Myocyte (in vitro differentiated cells): Measurements from ENCODE around the gene FRAS1. TPM values are rescaled to one million over a fixed set of nuclear protein-coding genes. Genes with fewer than 3 reads are reported as not detected.
"Not testable (repeated sequence)": the region's sequence is repeated elsewhere in the genome, so short reads cannot be mapped to it uniquely, and the experiment has no call there.

Experiments used
- DNase-seq: peaks from one replicate; pipeline ENCODE4 v3.0.0-alpha.2; 2012; ENCODE audit warnings: low read depth
- total RNA-seq: library from RNA; depleted of rRNA; stranded (reverse); fragments of >200 nt; gene quantifications from 2 replicates; pipeline ENCODE4 v1.2.3, GENCODE V29; 2014

FRAS1 gene
- total RNA-seq, 1 donor from 2014 or later = 21.0 TPM

DNA sequence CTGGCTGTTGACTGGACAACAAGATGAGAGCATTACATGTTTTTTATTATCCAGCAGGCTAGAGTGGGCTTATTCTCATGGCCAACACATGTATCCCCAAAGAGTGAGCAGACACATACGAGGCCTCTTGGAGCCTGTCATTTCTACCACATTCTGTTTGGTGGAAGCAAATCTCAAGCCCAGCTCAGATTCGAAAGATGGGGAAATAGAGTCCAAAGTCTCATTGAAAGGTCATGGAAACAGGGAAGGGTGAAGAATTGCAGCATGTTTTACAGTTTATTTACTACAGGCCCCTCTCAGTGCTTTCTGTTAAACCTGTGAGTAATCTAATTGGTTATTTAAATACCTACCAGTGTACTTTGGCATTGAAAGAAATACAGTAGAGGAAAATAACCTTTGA is 108.6 kb downstream of the FRAS1 start:
- no peak for DNase-seq

- DNase-seq = peak; percentile 31
Observed at GRCh38 chr4:78166622-78167021, 109.5 kb downstream of the FRAS1 start.

GRCh38 chr4:78167510-78167909 is 110.4 kb downstream of the FRAS1 start:
- DNase-seq = no peak

DNA sequence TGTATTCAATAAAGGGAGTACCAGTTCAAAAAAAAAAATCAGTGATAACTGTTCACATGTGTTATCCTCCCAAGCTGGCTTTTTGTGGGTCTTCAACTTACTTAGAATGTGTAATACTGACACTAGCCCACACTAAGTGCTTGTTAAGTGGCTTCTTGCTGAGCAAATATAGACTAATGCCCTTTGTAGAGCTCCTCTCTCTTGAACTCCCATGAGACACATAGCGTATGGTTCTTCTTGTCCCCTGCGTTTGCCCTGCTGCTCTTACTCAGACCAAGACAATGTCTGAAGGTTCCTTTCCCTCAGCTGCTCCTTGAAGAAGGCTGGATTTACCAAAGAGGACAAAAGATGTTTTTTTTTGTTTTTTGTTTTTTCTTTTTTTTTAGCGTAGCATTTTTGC is 110.9 kb downstream of the FRAS1 start:
- DNase-seq = no peak

- no peak for DNase-seq
Observed at GRCh38 chr4:78169728-78170127, 112.6 kb downstream of the FRAS1 start.

DNA sequence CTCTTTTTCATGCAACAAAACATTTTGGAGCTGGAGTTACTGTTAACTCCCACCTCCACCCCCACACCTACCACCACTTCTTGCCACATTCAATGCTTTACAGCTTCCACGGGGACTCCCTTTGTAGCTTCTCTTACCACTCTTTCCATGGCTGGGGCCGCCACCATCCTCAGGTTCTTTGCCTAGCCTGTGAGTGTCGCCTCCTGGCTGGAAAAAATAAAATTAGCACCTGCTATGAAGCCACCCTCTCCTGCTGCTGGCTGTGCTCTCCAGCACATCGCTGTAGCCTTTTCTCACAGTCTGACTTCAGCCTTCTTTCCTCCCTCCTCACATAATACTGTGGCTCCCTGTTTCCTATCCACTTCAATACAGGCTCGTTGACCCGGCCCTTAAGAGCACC is 114.4 kb downstream of the FRAS1 start:
- no peak for DNase-seq

DNA sequence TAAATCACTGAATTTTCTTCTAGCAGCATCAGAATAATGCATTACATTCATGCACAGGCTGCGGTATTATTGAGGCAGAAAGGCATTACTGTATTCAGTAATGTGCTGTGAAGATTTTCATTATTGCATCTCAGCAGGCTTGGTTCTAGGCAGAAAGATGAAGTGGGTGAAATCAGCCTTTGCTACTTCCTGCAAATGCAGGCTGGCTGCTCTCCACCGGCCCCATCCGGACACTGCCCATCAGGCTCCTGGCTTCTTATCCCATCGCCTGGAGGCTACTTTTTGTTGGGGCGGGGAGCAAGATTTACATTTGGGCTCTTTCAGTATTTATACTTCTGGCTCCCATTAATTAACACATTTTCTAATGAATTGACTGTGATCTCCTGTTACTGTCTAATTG is 117.8 kb downstream of the FRAS1 start:
- no peak for DNase-seq

DNA sequence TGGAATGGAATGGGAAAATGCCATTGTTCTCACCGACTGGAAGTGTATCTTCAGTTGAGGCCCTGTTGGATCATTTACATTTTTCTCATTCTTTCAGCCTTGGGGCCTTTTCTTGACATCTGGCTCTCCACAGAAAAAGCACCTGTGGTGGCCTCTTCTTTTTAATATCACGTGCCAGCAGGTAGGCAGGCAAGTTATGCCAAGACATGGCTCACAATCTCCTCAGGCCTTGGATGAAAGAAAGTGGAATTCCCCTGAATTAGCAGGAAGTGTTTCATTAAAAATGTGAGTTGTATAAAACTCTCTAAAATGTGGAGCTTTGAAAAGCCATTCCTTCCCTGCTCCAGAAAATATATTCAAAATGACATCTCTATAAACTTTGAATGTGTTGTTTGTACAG is 122.1 kb downstream of the FRAS1 start:
- DNase-seq = no peak

GRCh38 chr4:78181681-78182234 is 124.6 kb downstream of the FRAS1 start:
- DNase-seq = not testable (repeated sequence)

GRCh38 chr4:78184584-78184983 is 127.5 kb downstream of the FRAS1 start:
- DNase-seq = no peak

DNA sequence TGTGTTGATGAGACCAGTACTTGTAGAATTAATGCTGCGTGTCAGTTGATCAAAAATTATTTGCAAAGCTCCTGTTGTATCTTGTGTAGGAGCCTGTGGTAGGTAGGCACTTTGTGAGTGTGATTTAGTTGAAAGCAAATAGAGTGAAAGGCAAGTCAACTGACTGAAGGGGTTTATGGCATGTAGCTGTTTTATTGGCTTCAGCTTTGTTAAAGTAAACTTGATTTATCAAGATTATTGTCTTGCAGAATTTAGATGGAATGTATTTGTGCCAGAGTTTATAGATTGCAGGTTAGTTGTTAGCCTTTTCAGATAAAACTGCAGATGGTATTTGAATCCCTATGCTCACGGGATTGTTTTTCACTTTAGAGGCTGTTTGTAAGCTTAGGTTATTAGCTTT is 128.0 kb downstream of the FRAS1 start:
- DNase-seq = no peak

GRCh38 chr4:78186597-78187543 is 129.7 kb downstream of the FRAS1 start:
- no peak for DNase-seq

DNA sequence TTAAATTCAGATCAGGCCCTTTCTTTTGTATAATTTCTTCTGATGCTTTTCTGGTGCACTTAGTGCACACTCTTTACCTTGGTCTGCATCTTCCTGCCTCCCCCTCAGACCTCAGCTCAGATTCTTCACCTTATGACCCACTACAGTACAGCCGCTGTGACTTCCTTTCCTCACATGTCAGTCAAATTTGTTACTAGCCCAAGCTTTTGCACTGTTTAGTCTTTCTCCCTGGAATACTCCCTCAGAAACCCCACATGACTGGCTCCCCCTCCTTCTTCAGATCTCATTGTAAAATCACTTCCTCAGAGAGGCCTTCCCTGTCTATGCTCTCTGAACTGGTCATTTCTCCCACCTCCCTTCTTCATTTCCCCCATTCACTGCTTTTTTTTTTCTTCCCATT is 132.9 kb downstream of the FRAS1 start:
- DNase-seq = no peak

- DNase-seq = no peak
Observed at GRCh38 chr4:78190595-78190994, 133.5 kb downstream of the FRAS1 start.

DNA sequence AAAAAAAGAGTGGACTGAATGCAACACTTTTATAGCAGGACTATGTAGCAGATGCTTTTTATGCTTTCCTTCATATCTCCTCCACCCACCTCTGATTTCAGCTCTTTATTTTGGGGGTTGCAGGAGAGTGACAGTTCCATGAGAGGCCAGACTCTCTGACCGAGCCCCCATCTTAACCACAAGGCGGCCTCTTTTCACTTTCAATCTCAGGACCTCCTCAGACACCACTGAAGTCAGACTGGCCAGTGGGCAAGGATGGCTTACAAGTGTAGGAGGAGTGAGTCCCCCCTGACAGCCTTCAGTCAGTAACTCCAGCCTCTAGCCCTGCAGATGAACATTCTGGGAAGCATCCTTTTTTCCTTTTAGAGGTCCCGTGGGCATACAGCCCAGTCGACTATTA is 140.8 kb downstream of the FRAS1 start:
- DNase-seq = no peak

DNA sequence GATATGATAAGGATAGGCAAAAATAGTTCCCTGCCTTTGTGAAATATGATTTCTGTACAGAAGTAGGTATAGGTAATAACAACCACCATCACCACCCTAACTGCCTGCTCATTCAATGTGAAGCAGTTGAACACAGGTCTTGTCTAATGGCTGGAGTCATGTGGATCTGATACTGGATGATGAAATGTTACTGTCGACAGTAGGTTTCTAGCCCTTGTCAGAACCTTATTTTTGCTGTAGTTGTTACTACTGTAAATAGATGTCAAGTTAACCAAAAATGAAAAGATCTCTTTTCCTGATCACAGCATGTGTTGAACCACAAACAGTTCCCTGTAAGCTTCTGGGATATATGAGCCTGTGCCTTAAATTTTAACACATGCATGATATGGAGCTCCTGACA is 142.9 kb downstream of the FRAS1 start:
- DNase-seq = no peak

- no peak for DNase-seq
Observed at GRCh38 chr4:78200949-78201348, 143.8 kb downstream of the FRAS1 start.

- DNase-seq = no peak
Observed at GRCh38 chr4:78204176-78204575, 147.1 kb downstream of the FRAS1 start.

DNA sequence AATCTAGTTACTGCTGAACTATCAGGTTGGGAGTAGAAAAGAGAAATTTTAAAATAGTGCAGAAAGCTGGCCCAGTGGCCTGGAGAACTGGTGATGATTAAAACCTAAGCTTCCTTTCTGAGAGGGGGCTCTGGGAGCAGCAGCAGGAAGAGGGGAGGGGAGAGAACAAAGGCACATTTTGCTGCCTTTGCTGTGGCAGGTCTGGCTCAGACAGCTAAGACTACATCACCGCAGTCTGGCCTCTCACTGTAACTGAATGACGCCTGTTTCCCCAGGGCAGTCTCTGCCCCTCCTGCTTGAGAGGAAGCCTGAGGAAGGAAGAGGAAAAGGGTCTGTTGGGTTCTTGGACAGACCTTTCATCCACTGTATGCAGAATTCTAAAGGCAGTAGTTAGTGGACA is 148.5 kb downstream of the FRAS1 start:
- DNase-seq = no peak

- DNase-seq = no peak
Observed at GRCh38 chr4:78207541-78207940, 150.4 kb downstream of the FRAS1 start.

DNA sequence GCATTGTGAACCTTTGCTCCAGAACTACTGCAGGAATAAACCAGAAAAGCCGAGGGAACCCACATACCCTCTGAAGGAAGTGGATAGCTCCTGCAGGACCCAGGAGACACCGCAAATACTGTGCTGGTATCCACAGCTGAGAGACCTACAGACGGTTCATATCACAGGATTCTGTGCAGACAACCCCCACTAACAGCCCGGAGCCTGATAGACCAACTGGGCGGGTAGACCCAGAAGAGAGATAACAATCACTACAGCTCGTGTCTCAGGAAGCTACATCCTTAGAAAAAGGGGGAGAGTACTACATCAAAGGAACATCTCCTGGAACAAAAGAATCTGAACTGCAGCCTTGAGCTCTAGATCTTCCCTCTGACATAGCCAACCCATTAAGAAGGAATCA is 150.8 kb downstream of the FRAS1 start:
- DNase-seq = no peak

DNA sequence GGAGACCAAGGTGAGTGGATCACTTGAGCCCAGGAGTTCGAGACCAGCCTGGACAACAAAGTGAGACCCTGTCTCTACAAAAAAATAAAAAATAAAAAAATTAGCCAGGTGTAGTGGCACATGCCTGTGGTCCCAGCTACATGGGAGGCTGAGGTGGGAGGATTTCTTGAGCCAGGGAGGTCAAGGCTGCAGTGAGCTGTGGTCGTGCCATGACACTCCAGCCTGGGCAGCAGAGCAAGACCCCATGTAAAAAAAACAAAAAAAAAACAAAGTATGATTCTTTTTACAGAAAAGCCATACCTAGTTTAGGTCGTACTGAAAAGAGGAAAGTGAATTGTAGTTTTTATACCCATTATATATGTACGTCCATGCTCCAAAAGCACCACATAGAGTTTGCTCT is 151.8 kb downstream of the FRAS1 start:
- DNase-seq = not testable (repeated sequence)
